Adipose tissue (tissue), 3 donors: ENCODE measurements around the gene LIN37. TPM values are rescaled to one million over a fixed set of nuclear protein-coding genes. Genes with fewer than 3 reads are reported as not detected.

Experiments used
- H3K27ac ChIP-seq: one replicate; pipeline ENCODE4 v1.5.1; 2013; ENCODE audit warnings: low read depth, low read length
- WGBS, 3 donors: extraction: QIAGEN DNeasy Blood & Tissue Kit; methylation state at CpG; one replicate each; pipeline ENCODE4 v1.1.7; 2013; 5-methylcytosine and 5-hydroxymethylcytosine counted together
- polyA plus RNA-seq, 3 donors: library from polyadenylated mRNA; stranded (reverse); fragments of 200-250 nt; gene quantifications; one replicate each; pipeline ENCODE4 v1.2.3, GENCODE V29; 2013
- donor health status: healthy with polysubstance abuse.
- donor health status: Bipolar disorder and iron deficiency.
- donor health status: healthy.

Gene LIN37
- polyA plus RNA-seq, 3 donors: 8.9 to 20.9 (median 15.3) TPM

GRCh38 chr19:35780717-35781116 is 32.3 kb downstream of the LIN37 start:
- H3K27ac ChIP-seq: no peak overlapping the region
- WGBS, 3 donors: 94 to 95% (median 95%) methylated on average over 19 to 20 of the region's 20 CpGs

GRCh38 chr19:35781650-35782049 is 33.3 kb downstream of the LIN37 start:
- 88 to 94% (median 89%) methylated on average over 8 to 9 of the region's 9 CpGs for WGBS, 3 donors
- no peak overlapping the region for H3K27ac ChIP-seq

GRCh38 chr19:35782589-35782988 is 34.2 kb downstream of the LIN37 start:
- H3K27ac ChIP-seq: no peak overlapping the region
- 95 to 98% (median 96%) methylated on average over 11 to 12 of the region's 12 CpGs for WGBS, 3 donors

GRCh38 chr19:35783469-35784434 is 35.4 kb downstream of the LIN37 start:
- WGBS, 3 donors: 85 to 92% (median 89%) methylated on average over 16 to 28 of the region's 28 CpGs
- H3K27ac ChIP-seq: no peak overlapping the region

GRCh38 chr19:35784503-35785338 is 36.3 kb downstream of the LIN37 start:
- H3K27ac ChIP-seq: no peak overlapping the region
- 81 to 87% (median 86%) methylated on average over 26 to 45 of the region's 45 CpGs for WGBS, 3 donors

- no peak overlapping the region for H3K27ac ChIP-seq
- WGBS, 3 donors: 90 to 94% (median 91%) methylated on average over 10 of the region's 10 CpGs
Observed at GRCh38 chr19:35785339-35785627, 36.9 kb downstream of the LIN37 start.

GRCh38 chr19:35786299-35787160 is 38.2 kb downstream of the LIN37 start:
- no peak overlapping the region for H3K27ac ChIP-seq
- 87 to 91% (median 89%) methylated on average over 24 to 31 of the region's 31 CpGs for WGBS, 3 donors

GRCh38 chr19:35787227-35787799 is 38.9 kb downstream of the LIN37 start:
- 94 to 96% (median 96%) methylated on average over 12 to 15 of the region's 15 CpGs for WGBS, 3 donors
- no peak overlapping the region for H3K27ac ChIP-seq

GRCh38 chr19:35788205-35788960 is 40.0 kb downstream of the LIN37 start:
- H3K27ac ChIP-seq: no peak overlapping the region
- WGBS, 3 donors: 82 to 85% (median 83%) methylated on average over 12 of the region's 12 CpGs

- 85 to 90% (median 88%) methylated on average over 11 of the region's 11 CpGs for WGBS, 3 donors
- no peak overlapping the region for H3K27ac ChIP-seq
Observed at GRCh38 chr19:35789195-35789977, 41.0 kb downstream of the LIN37 start.

- 85 to 93% (median 85%) methylated on average over 17 to 19 of the region's 19 CpGs for WGBS, 3 donors
- H3K27ac ChIP-seq: no peak overlapping the region
Observed at GRCh38 chr19:35789978-35790944, 41.9 kb downstream of the LIN37 start.

- WGBS, 3 donors: 45 to 76% (median 66%) methylated on average over 20 of the region's 20 CpGs
- H3K27ac ChIP-seq: no peak overlapping the region
Observed at GRCh38 chr19:35790981-35791813, 42.8 kb downstream of the LIN37 start.

GRCh38 chr19:35791814-35792279 is 43.5 kb downstream of the LIN37 start:
- H3K27ac ChIP-seq: no peak overlapping the region
- 84 to 90% (median 88%) methylated on average over 6 to 9 of the region's 9 CpGs for WGBS, 3 donors

GRCh38 chr19:35792312-35792711 is 43.9 kb downstream of the LIN37 start:
- WGBS, 3 donors: 86 to 90% (median 88%) methylated on average over 14 to 15 of the region's 15 CpGs

GRCh38 chr19:35792888-35793287 is 44.5 kb downstream of the LIN37 start:
- H3K27ac ChIP-seq: no peak overlapping the region
- 74 to 90% (median 79%) methylated on average over 8 of the region's 8 CpGs for WGBS, 3 donors

More at GRCh38 chr19:35792312-35792711, 43.9 kb downstream of the LIN37 start:
- H3K27ac ChIP-seq: no peak overlapping the region
